NCI-H2029 treated with DMSO at 0.1 percent for 48 hours (cell line): Measurements from ENCODE around the gene CCDC148.
"Not testable (repeated sequence)": the region's sequence is repeated elsewhere in the genome, so short reads cannot be mapped to it uniquely, and the experiment has no call there.

Source experiments
- DNase-seq: peaks from one replicate; lab custom pipeline; 2025; lab: John Stamatoyannopoulos, UW

Gene CCDC148

DNA sequence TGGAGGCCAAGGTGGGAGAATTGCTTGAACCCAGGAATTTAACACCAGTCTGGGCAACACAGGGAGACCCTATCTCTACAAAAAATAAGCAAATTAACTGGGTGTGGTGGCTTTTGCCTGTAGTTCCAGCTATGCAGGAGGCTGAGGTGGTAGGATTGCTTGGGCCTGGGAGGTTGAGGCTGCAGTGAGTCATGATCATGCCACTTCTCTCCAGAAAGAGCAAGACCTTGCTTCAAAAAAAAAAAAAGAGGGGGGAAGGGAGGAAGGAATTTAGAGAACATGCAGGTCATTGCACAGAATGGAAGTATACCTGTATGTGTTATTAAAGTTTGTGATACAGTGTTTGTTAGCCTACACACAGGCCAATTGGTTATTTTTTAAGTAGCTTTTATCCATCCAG, 26.0 kb upstream of the CCDC148 start:
- DNase-seq: no peak

GRCh38 chr2:158481116-158481515, 24.6 kb upstream of the CCDC148 start:
- DNase-seq: no peak

GRCh38 chr2:158478816-158479215, 22.3 kb upstream of the CCDC148 start:
- DNase-seq: no peak

DNA sequence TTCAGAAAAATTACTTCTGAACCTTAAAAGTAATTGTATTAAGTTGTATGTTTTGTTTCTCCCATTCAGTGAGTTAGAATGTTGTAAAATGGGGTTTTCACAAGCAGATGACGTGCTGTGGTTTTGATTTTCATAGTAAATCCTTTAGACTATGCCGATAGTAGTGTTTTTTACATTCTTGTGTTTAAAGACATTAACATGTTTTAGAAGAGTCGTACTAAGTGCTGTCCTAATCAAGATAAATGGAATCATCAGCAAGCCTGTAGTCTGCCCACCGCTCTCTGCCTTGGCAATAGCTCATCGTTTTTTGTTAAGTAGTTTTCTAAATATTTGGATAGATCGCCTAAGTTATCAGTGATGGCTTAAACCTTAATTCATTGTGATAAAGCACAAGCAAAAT, 21.7 kb upstream of the CCDC148 start:
- DNase-seq: no peak

DNA sequence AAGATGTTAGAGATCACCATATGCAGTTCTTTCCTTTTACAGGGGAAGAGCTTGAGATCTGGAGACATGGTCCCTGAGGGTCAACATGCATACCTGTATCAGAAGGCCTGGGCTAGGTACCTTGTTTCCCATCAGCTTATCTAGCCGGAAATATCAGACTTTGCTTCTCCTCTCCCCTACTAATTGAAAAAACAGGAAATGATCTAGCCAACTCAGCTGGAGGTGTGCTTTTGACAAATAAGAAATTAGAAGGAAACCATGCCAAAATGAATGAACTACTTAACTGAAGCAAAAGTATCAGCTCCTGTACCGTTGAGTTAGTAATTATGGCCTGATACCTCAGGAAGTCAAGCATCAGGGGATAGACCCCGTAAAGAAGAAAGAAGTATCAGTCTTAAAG, 20.6 kb upstream of the CCDC148 start:
- no peak for DNase-seq

DNA sequence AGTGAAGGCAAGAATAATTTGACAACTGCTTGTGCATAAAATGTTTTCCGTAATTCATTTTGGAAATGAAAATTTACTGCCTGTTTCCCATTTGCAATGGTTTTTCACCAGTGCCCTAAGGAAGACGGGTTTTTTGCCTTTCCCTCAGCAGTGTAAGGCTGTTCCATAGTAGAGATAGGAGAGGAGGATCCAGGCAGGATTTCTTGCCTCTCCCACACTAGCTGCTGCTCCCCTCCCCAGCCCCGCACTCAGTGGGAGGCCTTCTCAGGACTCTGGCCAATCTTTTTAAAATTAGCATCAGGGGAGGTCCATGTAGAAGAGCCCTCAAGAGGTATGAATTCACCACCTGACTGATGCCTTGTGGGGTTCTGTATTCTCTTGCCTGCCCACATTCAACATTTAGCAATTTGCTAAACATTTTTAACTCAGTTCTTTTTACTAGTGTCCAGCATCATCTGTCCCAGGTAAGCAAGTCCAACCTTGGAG, 18.0 kb upstream of the CCDC148 start:
- DNase-seq: not testable (repeated sequence)

DNA sequence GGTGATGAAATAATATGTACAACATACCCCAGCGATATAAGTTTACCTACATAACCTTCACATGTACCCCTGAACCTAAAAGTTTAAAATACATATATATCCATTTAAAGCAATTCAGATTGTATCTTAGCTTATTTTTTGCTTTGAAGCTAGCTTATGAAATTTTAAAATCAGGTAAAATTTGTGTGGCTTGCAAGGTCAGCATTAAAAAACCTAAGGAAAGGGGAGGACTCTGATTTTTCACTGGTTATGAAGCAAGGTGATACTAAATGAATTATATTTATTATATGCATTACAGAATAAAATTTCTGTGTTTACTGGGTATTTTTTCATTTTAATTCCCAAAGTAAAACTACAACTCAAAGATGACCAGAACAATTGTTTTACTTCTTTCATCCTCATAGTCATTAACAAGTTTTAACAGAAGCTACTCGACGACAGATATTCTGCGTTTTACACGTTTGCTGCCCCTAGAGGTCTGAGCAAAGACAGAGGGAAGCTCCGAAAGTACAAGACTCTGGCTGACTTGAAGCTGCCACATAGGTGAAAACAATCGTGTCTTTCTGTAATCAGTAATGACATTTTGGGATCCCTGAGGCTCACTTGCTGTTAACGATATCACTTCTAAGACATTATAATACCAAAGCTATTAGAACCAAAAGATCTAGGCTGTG, 17.3 kb upstream of the CCDC148 start:
- no peak for DNase-seq

GRCh38 chr2:158473300-158473699, 16.7 kb upstream of the CCDC148 start:
- not testable (repeated sequence) for DNase-seq

DNA sequence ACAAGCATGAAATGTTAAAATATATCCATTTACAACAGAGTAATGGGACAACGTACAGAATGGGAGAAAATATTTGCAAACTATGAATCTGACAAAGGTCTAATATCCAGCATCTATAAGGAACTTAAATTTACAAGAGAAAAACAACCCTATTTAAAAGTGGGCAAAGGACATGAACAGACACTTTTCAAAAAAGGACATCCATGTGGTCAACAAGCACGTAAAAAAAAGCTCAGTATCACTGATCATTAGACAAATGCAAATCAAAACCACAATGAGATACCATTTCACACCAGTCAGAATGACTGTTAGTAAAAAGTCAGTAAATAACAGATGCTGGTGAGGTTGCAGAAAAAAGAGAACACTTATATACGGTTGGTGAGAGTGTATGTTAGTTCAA, 16.3 kb upstream of the CCDC148 start:
- DNase-seq: not testable (repeated sequence)

DNA sequence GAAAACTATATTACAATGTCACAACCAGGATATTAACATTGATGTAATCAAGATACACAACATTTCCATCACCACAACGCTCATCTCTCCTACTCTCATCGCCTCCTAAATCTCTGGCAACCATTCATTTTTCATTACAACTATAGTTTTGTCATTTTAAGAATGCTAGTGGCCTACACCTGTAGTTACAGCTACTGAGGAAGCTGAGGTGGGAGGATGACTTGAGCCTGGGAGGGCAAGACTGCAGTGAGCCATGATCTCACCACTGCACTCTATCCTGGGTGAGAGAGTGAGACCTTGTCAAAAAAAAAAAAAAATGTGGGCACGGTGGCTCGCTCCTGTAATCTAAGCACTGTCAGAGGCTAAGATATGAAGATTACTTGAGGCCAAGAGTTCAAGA, 10.7 kb upstream of the CCDC148 start:
- DNase-seq: no peak

DNA sequence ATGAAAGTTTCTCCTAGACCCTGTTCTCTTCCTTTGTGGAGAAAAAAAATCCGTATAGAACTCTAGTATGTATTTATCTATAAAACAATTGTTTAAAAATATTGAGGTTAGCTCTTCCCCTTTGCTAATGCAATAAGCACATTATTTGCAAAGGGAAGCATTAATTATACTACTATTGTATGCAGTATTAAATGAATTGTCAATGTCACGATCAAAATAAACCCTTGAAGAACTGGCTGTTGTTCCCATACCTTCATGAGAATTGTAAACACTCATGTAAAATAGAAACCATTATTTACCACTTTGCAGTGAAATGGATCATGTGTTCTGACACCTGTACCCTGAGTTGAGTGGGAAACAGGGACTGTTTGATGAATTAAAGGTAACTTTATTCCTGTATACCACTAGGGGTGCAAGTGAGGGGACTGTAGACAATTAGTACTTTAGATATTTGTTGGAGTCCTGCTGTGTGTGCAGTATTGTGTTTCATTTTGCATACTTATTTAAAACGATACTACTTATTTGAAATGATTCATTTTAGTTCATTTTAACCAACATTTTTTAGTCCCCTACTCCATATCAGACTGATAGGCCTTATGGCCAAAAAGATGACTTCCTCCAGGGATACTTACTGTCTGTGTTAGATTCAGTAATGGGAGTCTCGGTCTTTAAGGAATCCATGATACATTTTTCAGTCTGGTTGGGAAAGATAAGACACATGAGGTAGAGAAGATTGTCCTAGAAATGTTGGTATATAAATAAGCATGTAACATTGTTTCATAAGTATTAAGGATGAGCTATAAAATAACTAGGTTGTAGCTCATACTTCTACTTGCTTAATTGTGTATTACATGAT, 8.1 kb upstream of the CCDC148 start:
- peak; percentile 37 for DNase-seq

GRCh38 chr2:158463496-158464095, 7.0 kb upstream of the CCDC148 start:
- no peak for DNase-seq

GRCh38 chr2:158460632-158461297, 4.2 kb upstream of the CCDC148 start:
- no peak for DNase-seq

GRCh38 chr2:158459161-158460003, 2.8 kb upstream of the CCDC148 start:
- DNase-seq: no peak

GRCh38 chr2:158458617-158458920, 2.0 kb upstream of the CCDC148 start:
- DNase-seq: no peak

DNA sequence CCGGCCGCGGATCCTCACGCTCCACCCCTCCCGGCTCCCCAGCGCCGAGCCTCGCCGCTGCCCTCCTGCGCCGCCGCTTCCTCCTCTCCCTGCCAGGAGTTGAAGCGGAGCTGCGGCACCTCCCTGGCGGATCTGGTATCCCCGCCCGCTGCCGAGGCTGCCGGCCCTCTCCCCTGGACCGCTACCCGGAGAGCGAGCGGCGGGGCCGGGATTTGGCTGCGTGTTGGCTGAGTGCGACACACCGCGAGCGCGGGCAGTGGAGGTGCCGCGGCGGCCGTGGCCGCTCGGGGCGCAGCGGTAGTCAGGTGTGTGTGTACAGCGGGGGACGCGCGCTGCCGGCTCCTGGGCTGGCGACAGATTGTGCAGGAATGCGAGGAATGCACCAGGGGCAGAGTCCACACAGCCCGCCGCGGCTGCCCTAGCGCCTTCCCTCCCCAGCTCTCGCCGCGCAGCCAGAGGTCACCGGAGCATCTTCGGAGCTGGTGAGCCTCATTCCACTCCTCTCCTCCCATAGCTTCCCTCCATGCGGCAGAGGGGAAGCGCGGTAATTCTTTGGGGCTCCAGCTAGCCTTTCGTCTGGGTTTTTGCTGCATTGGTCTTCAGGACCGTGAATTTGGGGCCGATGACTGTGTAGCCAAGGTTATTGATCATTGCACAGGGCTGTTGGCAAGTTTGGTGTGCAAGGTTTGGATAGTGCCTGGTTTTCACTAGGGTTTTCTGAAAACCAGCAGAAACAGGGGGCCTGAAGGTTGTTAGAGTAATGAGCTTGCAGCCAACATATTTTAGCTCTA, 1.5 kb upstream of the CCDC148 start:
- DNase-seq: no peak

- no peak for DNase-seq
Measured at GRCh38 chr2:158457092-158457825, 706 bp upstream of the CCDC148 start.

DNA sequence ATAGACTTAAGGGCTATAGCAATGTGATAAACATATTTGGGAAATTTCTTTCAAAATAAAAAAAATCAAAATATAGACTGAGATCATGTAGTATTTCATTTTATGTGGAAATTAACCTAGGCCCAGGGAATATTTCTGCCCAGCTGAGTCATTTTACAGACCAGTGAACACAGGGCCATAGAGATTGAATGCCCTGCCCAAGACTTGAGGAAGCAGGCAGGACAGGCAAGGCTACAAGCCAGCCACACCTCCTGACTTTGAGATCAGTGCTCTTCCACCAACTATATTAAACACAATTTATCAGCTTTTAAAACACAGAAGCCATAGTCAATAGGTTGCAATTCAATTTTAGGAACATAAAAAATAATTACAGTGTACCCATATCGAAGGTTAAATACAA, 12.9 kb downstream of the CCDC148 start:
- no peak for DNase-seq

DNA sequence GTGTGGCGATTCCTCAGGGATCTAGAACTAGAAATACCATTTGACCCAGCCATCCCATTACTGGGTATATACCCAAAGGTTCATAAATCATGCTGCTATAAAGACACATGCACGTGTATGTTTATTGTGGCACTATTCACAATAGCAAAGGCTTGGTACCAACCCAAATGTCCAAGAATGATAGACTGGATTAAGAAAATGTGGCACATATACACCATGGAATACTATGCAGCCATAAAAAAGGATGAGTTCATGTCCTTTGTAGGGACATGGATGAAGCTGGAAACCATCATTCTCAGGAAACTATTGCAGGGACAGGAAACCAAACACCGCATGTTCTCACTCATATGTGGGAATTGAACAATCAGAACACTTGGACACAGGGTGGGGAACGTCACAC, 17.5 kb downstream of the CCDC148 start:
- DNase-seq: not testable (repeated sequence)

DNA sequence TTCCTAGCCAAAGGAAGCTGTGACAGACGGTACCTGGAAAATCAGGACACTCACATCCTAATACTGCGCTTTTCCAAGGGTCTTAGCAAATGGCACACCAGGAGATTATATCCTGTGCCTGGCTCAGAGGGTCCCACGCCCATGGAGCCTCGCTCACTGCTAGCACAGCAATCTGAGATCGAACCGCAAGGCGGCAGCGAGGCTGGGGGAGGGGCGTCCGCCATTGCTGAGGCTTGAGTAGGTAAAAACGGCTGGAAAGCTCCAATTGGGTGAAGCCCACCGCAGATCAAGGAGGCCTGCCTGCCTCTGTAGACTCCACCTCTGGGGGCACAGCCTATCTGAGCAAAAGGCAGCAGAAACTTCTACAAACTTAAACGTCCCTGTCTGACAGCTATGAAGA, 22.8 kb downstream of the CCDC148 start:
- DNase-seq: not testable (repeated sequence)
